Occipital lobe (tissue), 2 donors: Measurements from ENCODE around the gene YAP1. TPM values are rescaled to one million over a fixed set of nuclear protein-coding genes. Genes with fewer than 3 reads are reported as not detected.

Source experiments
- DNase-seq: peaks from one replicate; lab custom pipeline; 2025; lab: John Stamatoyannopoulos, UW
- total RNA-seq: library from RNA; depleted of rRNA; stranded (reverse); fragments of >200 nt; gene quantifications from one replicate; pipeline ENCODE4 v1.2.3, GENCODE V29; 2014

Gene YAP1
- total RNA-seq, 1 donor from 2014 or later: 18.7 TPM

DNA sequence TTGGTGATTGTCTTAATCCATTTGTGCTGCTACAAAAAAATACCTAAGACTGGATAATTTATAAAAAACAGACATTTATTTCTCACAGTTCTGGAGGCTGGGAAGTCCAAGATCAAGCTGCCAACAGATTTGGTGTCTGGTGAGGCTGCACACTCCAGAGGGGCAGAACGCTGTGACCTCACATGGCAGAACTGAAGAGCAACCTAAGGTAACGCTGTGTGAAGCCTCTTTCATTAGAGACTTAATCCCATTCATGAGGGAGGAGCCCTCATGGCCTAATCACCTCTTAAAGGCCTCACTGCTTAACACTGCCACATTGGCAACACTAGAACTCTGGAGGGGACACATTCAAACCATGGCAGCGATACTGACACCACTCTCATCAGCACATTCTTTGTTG lies 164.4 kb downstream of the YAP1 start:
- DNase-seq: no peak

DNA sequence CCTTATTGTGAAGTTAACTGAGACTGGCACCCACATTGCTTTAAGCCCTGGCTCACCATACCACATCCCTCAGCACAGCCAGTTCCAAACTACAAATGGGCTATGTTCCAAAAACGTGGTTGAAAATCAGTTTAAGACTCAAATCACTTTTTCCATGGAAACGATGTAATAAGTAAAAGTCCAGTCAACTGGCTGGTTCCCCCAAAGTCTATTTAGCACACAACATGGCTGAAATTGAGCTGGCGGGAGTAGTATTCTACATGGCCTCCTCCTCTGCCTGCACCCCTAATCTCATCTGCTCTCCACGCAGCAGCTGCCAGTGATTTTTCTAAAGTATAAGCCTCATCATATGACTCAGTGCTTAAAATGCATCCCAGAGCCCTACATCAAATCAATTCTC lies 166.1 kb downstream of the YAP1 start:
- DNase-seq: no peak

DNA sequence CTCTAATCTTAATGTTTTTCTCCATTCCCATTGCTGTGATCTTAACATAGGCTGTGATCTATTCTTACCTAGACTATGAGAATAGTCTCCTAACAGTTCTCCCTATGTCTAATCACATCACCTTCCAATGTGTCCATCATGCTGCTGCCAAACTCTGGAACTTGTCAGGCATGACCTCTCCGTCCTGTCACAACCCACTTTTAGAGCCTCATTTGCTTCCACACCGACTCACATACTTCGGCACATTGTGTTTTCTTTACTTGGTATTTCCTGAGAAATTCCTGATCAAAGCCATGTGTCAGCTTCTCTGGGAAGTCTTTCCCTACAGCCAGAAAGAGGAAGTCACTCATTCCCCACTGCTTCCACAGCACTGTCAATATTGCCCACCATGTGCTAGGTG lies 166.5 kb downstream of the YAP1 start:
- no peak for DNase-seq

DNA sequence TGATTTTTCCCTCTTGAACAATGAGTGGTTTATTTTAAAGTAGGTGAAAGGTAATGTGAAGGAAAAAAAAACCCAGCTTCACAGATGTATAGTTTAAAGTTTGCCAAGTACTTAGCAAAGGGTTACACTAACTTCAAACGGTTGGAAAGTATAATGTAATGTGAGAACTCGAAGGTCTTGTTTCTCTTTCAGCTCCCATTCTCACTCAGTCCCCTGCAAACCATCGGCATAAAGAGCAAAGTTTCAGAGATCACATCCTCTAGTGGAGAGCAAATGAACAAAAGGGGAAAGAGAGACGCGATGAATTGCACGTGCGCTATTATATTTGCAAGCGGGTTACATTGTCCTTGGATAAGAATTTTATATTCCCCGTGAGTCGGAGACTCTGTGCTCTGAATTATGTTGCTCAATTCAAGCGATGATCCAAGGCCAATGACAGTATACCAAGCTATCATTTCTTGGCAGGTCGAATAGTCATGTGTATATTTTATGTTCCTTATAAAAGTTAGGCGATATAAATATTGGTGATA lies 169.5 kb downstream of the YAP1 start:
- DNase-seq: no peak

DNA sequence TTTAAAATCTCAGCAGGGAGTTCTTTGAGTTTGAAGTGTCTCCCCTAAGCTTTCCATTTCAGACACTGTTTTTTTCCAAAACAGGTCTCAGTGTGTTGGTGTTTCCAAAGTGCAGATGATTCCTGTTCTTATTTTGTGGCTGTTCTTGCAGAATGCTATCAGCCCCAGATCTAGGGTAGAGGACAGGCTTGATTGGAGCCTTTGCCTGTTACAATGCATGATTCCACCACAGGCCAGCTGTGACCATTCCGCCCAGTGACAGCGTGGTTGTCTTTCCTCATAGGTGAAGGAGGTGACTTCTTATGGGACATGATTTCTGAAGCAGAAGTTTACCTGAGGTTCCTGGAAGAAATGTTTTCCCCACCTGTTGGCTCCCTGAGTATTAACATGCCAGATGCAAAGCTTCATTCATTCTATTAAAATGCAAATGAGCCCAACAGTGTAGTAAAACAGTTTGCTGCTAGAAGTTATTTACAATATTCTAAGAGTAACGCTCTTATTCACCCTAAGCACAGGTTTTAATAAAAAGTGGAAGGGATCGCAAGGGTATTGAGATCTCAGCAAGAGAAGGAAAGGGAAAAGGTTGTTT lies 170.1 kb downstream of the YAP1 start:
- DNase-seq: no peak

Other genes starting within 250 kb of the YAP1 start
- 9.4 TPM for gene CEP126, start 195.4 kb upstream of the YAP1 start, total RNA-seq
- gene ANGPTL5, start 193.9 kb upstream of the YAP1 start, total RNA-seq: 0.62 TPM
- gene CFAP300, start 63.0 kb upstream of the YAP1 start, total RNA-seq: 4.8 TPM
- gene BIRC3, start 207.0 kb downstream of the YAP1 start, total RNA-seq: 1.7 TPM
- gene BIRC2, start 236.8 kb downstream of the YAP1 start, total RNA-seq: 160 TPM